Neural crest cell (in vitro differentiated cells): ENCODE results near the gene NDC1. TPM values are rescaled to one million over a fixed set of nuclear protein-coding genes. Genes with fewer than 3 reads are reported as not detected.

ENCODE experiments used
- DNase-seq: peaks from one replicate; pipeline ENCODE4 v3.0.0; 2021; ENCODE audit warnings: low read depth, mixed read lengths, low spot score
- H3K27ac Mint-ChIP-seq: one replicate; pipeline ENCODE4 v1.8.0; 2021; ENCODE audit warnings: mild to moderate bottlenecking, mixed read lengths; ENCODE audit not compliant: unreplicated experiment
- H3K27me3 Mint-ChIP-seq: 2 replicates; pipeline ENCODE4 v1.8.0; 2021; ENCODE audit warnings: low read depth, mild to moderate bottlenecking, mixed read lengths
- H3K36me3 Mint-ChIP-seq: 2 replicates; pipeline ENCODE4 v1.8.0; 2021; ENCODE audit warnings: low read depth, mild to moderate bottlenecking, mixed read lengths
- H3K4me1 Mint-ChIP-seq: 2 replicates; pipeline ENCODE4 v1.8.0; 2021; ENCODE audit warnings: mixed read lengths
- H3K4me3 Mint-ChIP-seq: one replicate; pipeline ENCODE4 v1.8.0; 2021; ENCODE audit warnings: mild to moderate bottlenecking, mixed read lengths
- H3K9me3 Mint-ChIP-seq: 2 replicates; pipeline ENCODE4 v1.8.0; 2021; ENCODE audit warnings: mixed read lengths
- total RNA-seq: library from RNA; stranded (reverse); gene quantifications from 2 replicates; pipeline ENCODE4 v1.2.1, GENCODE V29; 2021
- TF ChIP-seq, protein P1 (sequence below): fragments of 200-600 bp; sonication (generic); conservative IDR thresholded peaks from 2 replicates; pipeline ENCODE4 v1.5.0; 2021; ENCODE audit warnings: antibody characterized with exemption, mild to moderate bottlenecking

The NDC1 gene
- total RNA-seq, 1 donor from 2014 or later = 47.3 TPM

DNA sequence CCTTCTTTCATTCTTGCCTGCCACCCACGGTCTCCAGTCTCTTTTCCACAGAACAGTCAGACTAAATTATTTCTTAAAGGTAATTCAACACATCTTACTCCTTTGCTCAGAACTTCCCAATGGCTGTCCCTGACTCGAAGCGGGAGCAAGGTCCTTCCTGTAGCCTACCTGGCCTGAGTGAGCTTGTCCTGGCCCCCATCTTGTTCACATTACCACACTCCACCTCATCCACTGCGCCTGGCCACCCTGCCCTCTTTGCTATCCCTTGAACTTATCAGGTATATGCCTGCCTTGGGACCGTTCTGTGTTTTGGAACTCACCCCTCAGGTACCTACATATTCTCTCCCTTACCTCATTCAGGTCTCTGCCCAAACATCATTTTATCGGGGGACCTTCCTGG lies 85.8 kb downstream of the NDC1 start:
- H3K9me3 Mint-ChIP-seq = no peaks in the 10 kb centered on the region
- H3K4me1 Mint-ChIP-seq = no peaks in the 10 kb centered on the region
- TF ChIP-seq, protein P1, sequence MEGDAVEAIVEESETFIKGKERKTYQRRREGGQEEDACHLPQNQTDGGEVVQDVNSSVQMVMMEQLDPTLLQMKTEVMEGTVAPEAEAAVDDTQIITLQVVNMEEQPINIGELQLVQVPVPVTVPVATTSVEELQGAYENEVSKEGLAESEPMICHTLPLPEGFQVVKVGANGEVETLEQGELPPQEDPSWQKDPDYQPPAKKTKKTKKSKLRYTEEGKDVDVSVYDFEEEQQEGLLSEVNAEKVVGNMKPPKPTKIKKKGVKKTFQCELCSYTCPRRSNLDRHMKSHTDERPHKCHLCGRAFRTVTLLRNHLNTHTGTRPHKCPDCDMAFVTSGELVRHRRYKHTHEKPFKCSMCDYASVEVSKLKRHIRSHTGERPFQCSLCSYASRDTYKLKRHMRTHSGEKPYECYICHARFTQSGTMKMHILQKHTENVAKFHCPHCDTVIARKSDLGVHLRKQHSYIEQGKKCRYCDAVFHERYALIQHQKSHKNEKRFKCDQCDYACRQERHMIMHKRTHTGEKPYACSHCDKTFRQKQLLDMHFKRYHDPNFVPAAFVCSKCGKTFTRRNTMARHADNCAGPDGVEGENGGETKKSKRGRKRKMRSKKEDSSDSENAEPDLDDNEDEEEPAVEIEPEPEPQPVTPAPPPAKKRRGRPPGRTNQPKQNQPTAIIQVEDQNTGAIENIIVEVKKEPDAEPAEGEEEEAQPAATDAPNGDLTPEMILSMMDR = no peak
- no peak for DNase-seq
- no peak overlapping the region for H3K27ac Mint-ChIP-seq
- H3K27me3 Mint-ChIP-seq = peaks cover 24% of the 10 kb centered on the region
- H3K4me3 Mint-ChIP-seq = no peak overlapping the region
- H3K36me3 Mint-ChIP-seq = no peaks in the 10 kb centered on the region

DNA sequence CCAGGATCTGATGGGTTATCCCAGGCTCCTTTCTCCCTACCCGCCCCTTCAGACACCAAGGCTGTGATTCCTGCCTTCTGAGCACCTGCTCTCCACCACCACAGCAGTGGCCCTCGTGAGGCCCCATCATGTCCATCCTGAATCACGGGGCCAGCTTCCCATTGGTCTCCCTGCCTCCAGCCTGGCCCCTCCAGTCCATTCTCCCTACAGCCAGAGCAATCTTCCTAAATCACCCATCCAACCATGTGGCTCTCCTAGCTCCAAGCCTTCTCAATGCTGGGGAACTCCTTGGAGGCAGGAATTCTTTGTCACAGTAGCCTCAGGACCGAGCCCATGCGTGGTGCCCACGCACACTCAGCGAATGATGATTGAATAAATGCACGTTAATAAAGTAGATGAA lies 90.3 kb downstream of the NDC1 start:
- TF ChIP-seq, protein P1 = no peak
- DNase-seq = no peak
- Mint-ChIP-seq H3K4me3 (no peak overlapping the region), H3K27me3 (peaks cover 54% of the 10 kb centered on the region), H3K9me3 (peaks cover 11% of the 10 kb centered on the region), H3K36me3 (peaks cover 9% of the 10 kb centered on the region), H3K4me1 (no peaks in the 10 kb centered on the region), H3K27ac (no peak overlapping the region)

DNA sequence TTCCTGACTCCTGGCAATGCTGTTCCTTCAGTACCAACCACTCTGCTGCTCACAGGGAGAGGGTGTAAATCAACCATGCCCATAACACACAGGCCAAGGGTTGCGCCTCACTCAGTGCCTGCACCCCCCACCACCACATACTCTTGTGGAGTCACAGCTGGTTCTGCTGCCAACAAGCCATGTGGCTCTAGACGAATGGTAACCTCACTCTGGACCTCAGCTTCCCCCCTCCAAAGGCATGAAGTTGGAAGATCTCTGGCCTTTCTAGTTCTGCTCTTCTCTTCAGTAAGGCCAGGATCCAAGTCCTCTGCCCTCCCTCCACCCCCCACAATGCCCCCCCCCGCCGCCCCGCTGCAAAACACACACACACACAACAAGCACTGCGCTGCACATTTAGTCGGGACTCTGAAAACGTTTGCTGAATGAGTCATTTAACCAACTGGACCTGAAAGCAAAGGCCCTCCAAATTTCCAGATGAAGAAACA lies 97.4 kb downstream of the NDC1 start:
- Mint-ChIP-seq H3K27me3 (peaks cover 84% of the 10 kb centered on the region), H3K4me3 (peak overlapping the region; percentile 66), H3K4me1 (no peaks in the 10 kb centered on the region), H3K9me3 (peaks cover 14% of the 10 kb centered on the region), H3K36me3 (peaks cover 12% of the 10 kb centered on the region), H3K27ac (no peak overlapping the region)
- TF ChIP-seq, protein P1 = no peak
- no peak for DNase-seq

DNA sequence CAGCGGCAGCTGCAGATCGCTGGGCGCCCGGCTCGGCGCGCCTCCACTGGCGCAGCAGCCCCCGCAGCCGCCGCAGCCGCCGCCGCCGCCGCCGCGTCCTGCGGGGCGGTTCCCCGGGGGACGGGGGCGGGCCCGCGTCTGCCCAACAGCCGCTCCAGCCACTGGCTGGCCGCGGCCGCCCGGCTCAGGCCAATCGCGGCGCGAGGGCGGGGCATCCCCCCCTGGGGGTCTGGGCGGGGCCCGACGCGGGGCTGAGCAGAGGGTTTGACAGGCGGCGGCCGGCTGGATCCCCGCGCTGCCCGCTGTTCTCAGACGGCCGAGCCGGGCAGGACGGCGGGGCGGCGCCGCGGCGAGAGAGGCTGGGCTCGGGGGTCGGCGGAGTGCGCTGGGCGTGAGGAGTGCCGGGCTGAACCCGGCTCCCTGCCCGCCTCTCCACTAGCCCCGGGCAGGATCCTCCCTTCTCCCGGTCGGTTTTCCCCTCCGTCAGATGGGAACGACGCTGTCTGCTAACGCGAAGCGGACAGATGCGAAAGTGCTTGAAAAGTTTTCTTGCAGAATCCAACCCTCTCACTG lies 98.9 kb downstream of the NDC1 start, which contains the start of gene GLIS1:
Gene GLIS1, minus strand, starts transcription at position 56 of the 573 bp plus-strand sequence. CDS start 1,100 bp downstream, outside the sequence.
- Mint-ChIP-seq H3K27me3 (peaks cover 90% of the 10 kb centered on the region), H3K4me1 (no peaks in the 10 kb centered on the region), H3K36me3 (peaks cover 10% of the 10 kb centered on the region), H3K27ac (no peak within 1 kb of the TSS), H3K9me3 (peaks cover 11% of the 10 kb centered on the region), H3K4me3 (peak within 1 kb of the TSS; percentile 75)
- DNase-seq = peak; percentile 86
- TF ChIP-seq, protein P1 = no peak

DNA sequence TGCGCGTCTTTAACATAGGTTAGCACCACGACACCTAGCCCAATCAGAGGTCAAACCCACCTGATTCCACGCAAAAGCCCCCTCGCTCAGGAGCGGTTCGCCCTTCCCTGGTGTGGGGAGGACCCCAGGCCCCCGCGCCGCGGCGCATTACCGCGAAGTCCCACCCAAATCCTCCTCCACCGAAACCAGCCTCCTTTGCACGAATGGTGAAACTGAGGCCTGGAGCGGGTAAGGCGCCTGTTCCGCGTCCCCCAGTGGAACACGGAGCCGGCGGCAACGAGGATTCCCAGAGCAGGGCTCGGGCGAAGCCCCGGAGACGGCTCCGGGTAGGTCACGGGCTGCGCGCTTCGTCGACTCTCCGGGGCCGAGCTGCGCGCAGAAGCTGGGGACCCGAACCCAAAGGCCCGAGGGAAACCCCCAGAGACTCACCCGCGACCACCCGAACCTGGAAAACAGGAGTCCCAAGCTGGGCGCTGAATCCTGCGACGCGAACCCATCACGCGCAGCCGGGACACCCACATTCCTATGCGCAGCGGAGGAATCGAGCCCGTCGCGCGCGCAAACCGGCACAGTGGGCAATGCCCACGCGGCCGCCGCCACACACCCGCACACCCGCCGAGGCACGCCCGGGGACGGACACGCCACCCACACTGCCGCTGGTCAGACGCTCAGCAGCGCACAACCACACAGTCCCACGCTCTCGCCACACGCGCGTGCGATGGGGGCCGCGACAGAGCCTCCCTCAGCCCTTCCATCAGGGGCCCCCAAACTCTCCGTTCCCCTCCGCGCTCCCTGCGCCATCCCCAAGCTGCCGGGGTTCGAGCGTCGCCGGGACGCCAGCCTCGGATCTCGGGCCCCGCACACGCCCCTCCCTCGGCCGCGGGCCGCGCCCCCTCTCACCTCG lies 99.6 kb downstream of the NDC1 start:
- TF ChIP-seq, protein P1 = no peak
- Mint-ChIP-seq H3K27me3 (peaks cover 91% of the 10 kb centered on the region), H3K4me3 (peak overlapping the region; percentile 11), H3K36me3 (peaks cover 8% of the 10 kb centered on the region), H3K4me1 (no peaks in the 10 kb centered on the region), H3K9me3 (peaks cover 9% of the 10 kb centered on the region), H3K27ac (no peak overlapping the region)
- DNase-seq = no peak
